ENCODE measurements around the gene GCLC.

Gene GCLC

DNA sequence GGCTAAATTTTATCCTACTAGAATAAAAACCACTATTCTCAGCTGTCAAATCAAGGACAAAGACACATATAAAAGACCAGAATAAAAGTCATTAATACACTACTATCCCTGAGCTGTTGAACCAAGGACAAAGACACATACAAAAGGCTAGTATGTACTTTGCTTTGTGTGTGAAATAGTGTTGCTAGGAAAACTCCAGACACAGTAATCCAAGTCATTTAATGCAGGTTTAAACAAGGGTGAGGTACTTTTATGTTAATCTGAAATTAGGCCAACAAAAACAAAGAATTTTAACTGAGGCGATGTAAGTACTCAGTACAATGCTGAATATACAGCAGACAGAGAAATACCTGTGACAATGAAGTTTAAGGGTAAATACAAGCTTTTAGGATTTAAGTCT is 18.9 kb downstream of the GCLC start:
- H3K4me3 ChIP-seq (ENCODE audit: low read depth, low read length): no peak overlapping the region
- TF ChIP-seq, protein P1, sequence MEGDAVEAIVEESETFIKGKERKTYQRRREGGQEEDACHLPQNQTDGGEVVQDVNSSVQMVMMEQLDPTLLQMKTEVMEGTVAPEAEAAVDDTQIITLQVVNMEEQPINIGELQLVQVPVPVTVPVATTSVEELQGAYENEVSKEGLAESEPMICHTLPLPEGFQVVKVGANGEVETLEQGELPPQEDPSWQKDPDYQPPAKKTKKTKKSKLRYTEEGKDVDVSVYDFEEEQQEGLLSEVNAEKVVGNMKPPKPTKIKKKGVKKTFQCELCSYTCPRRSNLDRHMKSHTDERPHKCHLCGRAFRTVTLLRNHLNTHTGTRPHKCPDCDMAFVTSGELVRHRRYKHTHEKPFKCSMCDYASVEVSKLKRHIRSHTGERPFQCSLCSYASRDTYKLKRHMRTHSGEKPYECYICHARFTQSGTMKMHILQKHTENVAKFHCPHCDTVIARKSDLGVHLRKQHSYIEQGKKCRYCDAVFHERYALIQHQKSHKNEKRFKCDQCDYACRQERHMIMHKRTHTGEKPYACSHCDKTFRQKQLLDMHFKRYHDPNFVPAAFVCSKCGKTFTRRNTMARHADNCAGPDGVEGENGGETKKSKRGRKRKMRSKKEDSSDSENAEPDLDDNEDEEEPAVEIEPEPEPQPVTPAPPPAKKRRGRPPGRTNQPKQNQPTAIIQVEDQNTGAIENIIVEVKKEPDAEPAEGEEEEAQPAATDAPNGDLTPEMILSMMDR (IDR thresholded peaks at IDR 0.05; ENCODE audit: low read depth, low read length): no peak

DNA sequence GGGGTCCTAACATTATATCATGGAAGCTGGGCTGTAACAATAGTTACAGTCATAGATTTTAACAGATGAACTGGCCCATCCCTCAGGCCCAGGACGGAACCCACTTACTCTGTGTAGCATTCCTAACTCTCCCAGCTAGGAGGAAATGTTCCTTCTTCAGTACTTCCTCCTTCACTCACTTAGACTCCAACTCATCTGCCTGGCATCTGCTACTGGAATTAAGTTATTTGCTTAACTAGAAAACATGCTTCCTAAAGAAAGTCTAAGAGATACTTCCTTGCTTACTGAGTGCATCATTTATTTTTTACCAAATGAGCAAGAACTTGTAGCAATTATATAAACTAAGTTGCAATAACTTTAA is 20.5 kb downstream of the GCLC start:
- TF ChIP-seq, protein P1 (IDR thresholded peaks at IDR 0.05; ENCODE audit: low read depth, low read length): no peak
- H3K4me3 ChIP-seq (ENCODE audit: low read depth, low read length): no peak overlapping the region

DNA sequence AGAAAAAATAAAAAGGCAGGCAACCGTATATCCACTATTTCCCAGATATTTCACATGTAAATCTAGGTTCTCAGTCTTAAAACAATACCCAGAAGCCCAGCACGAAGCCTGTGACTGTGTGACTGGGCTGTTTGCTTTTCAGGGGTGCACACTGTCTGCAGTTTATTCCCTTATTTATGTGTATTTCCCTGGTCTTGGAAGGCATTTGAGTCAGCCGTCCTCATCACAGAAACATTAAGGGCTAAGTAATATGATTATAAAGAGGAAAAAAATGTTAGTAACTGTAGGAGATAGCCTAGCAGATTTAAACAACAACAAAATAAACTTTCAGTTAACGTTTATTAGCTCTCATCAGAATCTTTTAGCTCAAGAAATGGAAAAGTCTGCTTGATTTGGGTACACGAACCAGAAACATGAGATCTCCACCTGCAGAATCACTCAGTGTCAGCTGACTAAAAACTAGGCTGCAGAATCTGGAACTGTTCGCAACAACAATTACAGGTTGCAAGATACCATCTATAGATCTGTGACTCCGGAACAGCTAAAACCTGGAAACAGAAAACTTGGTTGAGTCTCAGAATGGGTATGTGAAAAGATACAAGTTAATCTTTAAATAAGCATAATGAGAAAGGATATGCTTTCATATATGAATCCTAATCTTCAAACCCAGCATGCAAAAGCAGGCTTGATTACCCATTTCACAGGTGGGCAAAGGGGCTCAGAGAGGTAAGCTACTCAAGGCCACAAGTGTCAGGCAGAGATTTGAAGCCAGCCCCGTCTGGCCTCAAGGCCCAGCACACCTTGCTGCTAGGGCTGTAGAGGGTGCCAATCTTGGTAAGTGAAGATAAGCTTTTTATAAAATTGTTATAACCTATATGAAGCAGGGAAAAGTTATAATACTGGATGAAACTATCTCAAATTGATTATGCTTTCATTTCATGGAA is 21.1 kb downstream of the GCLC start:
- no peak overlapping the region; the same call in 1 of the 2 replicates for H3K4me3 ChIP-seq (ENCODE audit: low read depth, low read length)
- TF ChIP-seq, protein P1 (IDR thresholded peaks at IDR 0.05; ENCODE audit: low read depth, low read length): no peak

DNA sequence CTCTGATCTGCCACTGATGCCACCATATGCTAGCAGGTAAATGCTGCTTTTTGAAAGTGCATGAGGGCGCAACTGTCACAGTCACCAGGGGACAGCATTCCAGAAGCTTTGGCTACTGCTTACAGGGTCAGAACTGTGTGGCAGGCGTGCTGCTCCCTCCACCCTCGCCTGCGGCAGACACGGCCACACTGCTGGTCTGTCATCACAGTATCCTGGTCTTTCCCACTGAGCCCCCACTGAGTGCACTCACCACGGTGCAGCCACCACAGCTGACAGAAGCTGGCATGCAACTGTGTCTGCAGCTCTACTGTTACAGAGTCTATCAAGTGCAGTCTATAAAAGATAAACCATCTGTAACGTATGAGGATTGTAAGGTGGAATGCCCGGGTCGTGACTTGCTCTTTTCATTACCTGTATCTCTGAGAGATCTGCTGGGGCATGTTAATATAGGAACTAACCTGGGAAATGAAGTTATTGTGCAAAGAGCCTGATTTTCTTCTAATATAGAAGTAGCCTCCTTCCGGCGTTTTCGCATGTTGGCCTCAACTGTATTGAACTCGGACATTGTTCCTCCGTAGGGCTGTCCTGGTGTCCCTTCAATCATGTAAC is 24.5 kb downstream of the GCLC start:
- TF ChIP-seq, protein P1 (IDR thresholded peaks at IDR 0.05; ENCODE audit: low read depth, low read length): no peak
- no peak overlapping the region for H3K4me3 ChIP-seq (ENCODE audit: low read depth, low read length)

DNA sequence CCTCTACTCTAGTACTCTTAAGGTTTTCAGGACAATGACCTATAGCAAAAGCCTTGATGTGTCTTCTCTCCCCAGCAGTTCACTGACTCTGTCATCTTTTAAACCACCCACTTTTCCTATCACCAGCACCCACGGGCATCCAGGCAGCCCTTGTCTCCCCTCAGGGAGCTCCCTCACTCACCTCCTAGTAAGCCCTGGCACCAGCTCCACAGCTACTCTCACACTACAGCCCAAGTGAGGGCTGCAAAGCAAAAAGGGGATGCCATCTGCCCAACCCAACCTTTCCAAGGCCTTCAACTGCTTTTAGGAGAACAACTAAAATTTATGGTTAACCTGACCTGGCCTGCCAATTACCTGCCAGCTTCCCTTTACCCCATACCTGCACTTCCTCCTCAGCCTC is 26.0 kb downstream of the GCLC start:
- TF ChIP-seq, protein P1 (IDR thresholded peaks at IDR 0.05; ENCODE audit: low read depth, low read length): no peak
- no peak overlapping the region for H3K4me3 ChIP-seq (ENCODE audit: low read depth, low read length)

DNA sequence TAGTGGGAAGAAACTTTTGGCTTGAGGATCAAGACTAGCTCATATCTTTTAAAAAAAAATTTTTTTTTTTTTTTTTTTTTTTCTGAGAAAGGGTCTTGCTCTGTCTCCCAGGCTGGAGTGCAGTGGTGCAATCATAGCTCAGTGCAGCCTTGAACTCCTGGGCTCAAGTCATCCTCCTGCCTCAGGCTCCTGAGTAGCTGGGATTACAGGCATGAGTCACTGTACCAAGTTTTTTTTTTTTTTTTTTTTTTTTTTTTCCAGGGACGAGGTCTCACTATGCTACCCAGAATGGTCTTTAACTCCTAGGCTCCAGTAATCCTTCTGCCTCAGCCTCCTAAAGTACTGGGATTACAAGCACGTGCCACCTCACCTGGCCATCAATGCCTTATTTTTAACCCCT is 27.9 kb downstream of the GCLC start:
- TF ChIP-seq, protein P1 (IDR thresholded peaks at IDR 0.05; ENCODE audit: low read depth, low read length): no peak
- H3K4me3 ChIP-seq (ENCODE audit: low read depth, low read length): no peak overlapping the region

DNA sequence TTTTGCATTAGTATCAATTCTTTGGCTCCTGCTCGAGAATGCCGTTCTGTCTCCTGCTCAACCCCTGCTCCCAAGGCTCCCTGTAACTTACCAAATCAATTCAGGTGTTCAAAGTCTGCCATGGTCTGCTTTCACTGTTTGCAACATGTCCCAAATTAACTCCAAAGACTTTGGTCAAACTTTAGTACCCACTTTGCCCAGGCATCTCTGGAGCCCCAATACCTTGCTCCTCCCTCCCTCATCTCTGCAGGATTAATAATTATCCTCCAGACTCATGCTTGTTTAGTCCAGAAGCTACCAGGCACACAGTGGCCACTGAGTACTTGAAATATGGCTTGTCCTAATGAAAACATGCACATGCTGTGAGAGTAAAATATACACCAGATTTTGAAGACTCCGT is 30.2 kb downstream of the GCLC start:
- H3K4me3 ChIP-seq (ENCODE audit: low read depth, low read length): no peak overlapping the region
- TF ChIP-seq, protein P1 (IDR thresholded peaks at IDR 0.05; ENCODE audit: low read depth, low read length): no peak
